ENCODE data around the gene C21orf58.

DNA sequence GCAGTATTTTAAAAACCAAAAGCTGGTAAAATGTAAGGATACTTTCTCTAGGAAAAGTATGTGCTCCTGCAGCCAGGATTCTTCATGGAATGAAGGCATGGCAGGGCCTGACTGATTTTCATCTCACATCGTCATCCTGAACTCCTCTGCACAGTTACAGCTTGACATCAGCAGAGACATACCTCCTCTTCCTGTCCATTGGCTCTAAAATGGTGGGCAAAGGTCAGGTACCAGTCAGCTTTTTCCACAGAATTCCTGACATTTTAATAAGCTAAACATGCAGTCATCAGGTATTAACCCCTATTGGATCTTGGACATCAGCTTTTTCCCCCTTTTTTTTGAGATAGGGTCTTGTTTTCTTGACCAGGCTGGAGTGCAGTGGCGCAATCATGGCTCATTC lies 6.1 kb upstream of the C21orf58 start:
- TF ChIP-seq, protein P1, sequence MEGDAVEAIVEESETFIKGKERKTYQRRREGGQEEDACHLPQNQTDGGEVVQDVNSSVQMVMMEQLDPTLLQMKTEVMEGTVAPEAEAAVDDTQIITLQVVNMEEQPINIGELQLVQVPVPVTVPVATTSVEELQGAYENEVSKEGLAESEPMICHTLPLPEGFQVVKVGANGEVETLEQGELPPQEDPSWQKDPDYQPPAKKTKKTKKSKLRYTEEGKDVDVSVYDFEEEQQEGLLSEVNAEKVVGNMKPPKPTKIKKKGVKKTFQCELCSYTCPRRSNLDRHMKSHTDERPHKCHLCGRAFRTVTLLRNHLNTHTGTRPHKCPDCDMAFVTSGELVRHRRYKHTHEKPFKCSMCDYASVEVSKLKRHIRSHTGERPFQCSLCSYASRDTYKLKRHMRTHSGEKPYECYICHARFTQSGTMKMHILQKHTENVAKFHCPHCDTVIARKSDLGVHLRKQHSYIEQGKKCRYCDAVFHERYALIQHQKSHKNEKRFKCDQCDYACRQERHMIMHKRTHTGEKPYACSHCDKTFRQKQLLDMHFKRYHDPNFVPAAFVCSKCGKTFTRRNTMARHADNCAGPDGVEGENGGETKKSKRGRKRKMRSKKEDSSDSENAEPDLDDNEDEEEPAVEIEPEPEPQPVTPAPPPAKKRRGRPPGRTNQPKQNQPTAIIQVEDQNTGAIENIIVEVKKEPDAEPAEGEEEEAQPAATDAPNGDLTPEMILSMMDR (IDR thresholded peaks at IDR 0.05), result no peak
- TF ChIP-seq POLR2A (IDR thresholded peaks at IDR 0.05), result no peak
